ENCODE data around the gene PLOD3.
"Not testable (repeated sequence)": the region's sequence is repeated elsewhere in the genome, so short reads cannot be mapped to it uniquely, and the experiment has no call there.

Gene PLOD3

GRCh38 chr7:101210143-101210542, 7.2 kb downstream of the PLOD3 start:
- DNase-seq (ENCODE audit: low read depth in 2 of 2): no peak

DNA sequence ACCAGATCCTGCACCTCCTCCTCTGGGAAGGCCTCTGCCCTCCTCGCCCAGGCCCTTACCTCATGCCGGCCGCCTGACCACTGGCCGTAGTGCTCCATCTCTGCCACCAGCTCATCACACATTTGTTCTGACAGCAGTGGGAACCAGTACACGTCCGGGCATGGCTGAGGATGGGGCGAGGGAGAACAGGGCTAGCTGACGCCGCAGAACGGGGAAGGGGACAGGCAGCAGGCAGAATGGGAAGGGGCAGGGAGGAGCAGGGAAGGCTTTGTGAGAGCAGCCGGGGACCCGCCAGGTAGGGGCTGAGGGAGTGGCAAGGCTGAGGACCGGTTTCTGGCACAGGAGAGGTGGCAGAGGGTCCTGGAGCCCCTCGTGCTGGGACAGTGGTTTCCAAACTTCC, 8.6 kb downstream of the PLOD3 start:
- DNase-seq (ENCODE audit: low read depth in 2 of 2): no peak

- no peak for DNase-seq (ENCODE audit: low read depth in 2 of 2)
These were observed 9.9 kb downstream of the PLOD3 start for GRCh38 chr7:101207459-101207858.

DNA sequence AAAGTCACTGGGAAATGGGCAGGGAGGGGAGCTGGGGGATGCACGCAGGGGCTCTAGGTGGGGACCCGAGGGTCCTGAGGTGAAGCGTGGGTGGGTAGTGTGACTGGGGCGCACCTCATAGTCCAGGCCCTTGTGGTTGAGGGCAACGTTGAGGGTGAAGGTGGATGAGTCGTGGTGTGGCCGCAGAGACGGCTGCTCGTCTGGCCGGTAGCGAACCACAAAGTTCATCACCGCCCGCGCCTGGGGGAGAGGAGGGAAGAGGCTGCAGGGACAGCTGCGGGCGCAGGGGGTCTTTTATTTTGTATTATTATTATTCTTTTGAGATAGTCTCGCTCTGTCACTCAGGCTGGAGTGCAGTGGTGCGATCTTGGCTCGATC, 10.7 kb downstream of the PLOD3 start:
- no peak for DNase-seq (ENCODE audit: low read depth in 2 of 2)

- no peak for DNase-seq (ENCODE audit: low read depth in 2 of 2)
These were observed 11.3 kb downstream of the PLOD3 start for GRCh38 chr7:101205901-101206664.

GRCh38 chr7:101203740-101204738, 13.3 kb downstream of the PLOD3 start:
- DNase-seq (ENCODE audit: low read depth in 2 of 2): not testable (repeated sequence)

DNA sequence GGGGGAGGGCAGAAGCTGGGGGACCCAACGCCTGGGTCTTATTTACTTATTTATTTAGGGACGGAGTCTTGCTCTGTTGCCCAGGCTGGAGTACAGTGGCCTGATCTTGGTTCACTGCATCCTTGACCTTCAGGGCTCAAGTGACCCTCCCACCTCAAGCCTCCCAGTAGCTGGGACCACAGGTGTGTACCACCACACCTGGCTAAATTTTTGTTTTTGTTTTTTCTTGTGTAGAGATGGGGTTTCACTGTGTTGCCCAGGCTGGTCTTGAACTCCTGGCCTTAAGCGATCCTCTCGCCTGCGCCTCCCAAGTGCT, 14.8 kb downstream of the PLOD3 start:
- no peak for DNase-seq (ENCODE audit: low read depth in 2 of 2)

GRCh38 chr7:101201695-101202602, 15.4 kb downstream of the PLOD3 start:
- no peak for DNase-seq (ENCODE audit: low read depth in 2 of 2)

GRCh38 chr7:101200862-101201599, 16.4 kb downstream of the PLOD3 start, which contains the start of gene MOGAT3:
MOGAT3 (minus strand) TSS chr7:101201036; CDS start chr7:101200854, 182 bp downstream.
- no peak for DNase-seq (ENCODE audit: low read depth in 2 of 2)

GRCh38 chr7:101200504-101200861, 16.9 kb downstream of the PLOD3 start:
- no peak for DNase-seq (ENCODE audit: low read depth in 2 of 2)

DNA sequence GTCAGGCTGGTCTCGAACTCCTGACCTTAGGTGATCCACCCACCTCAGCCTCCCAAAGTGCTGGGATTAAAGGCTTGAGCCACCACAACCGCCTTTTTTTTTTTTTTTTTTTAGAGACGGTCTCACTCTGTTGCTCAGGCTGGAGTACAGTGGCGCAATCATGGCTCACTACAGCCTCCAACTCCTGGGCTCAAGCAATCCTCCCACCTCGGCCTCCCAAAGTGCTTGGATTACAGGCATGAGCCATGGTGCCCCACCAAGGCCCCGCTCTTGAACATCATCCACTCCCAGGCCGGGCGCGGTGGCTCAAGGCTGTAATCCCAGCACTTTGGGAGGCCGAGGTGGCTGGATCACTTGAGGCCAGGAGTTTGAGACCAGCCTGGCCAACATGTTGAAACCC, 17.9 kb downstream of the PLOD3 start:
- not testable (repeated sequence) for DNase-seq (ENCODE audit: low read depth in 2 of 2)

DNA sequence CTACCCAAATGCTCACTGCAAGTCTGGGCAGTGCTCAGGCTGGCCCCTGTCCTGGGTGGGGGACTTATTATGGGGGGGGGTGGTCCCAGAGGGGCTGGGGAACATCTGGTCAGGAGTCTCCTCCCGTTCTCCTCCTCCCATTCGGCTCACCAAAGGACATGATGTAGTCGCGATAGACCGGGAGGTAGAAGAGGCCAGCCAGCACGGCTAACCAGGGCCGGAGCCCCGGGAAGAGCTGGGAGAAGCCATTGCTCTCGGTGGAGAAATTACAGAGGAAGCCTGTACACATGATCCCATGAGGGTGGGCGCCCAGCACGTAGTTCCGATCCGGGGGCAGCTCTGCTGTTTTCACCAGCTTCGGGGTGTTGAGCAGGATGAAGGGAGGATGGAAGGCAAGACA, 18.9 kb downstream of the PLOD3 start:
- DNase-seq (ENCODE audit: low read depth in 2 of 2): no peak

DNA sequence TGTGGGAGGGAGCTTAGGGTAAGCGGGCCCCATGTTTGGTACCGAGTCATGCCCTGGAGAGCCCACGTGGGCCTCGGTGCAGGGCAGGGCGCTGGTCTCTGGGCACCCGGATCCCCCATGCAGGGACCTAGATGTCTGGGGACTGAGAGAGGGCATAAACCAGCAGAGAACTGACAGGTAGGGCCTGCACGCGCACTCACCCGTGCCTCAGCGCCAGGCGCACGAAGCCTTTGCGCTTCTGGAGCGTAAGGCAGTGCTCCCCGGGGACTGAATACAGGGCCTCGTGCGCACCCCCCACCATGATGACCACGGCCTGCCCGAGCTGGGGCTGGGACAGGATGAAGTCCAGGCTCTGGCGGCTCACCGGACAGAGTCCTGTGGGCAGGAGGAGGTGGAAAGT, 19.4 kb downstream of the PLOD3 start:
- no peak for DNase-seq (ENCODE audit: low read depth in 2 of 2)

DNA sequence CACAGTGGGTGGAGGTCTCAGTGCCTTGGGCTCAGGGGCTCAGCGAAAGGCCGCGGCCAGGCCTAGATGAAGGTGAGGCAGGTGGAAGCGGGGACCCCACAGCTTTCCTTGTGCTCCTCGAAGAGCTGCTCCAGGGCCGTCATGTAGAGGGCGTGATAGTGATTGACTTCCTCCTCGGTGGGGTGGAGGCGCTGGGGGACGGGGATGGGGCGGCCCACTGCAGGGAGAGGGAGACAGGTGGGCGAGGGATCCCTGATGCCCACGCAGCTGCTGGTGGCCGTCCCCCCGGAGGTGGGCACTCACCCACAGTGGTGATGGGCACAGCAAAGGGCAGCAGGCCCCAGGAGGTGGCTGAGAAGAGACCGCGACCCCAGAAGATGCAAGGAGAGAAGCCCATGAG, 21.5 kb downstream of the PLOD3 start:
- DNase-seq (ENCODE audit: low read depth in 2 of 2): no peak

GRCh38 chr7:101189109-101189508, 28.3 kb downstream of the PLOD3 start:
- no peak for DNase-seq (ENCODE audit: low read depth in 2 of 2)

DNA sequence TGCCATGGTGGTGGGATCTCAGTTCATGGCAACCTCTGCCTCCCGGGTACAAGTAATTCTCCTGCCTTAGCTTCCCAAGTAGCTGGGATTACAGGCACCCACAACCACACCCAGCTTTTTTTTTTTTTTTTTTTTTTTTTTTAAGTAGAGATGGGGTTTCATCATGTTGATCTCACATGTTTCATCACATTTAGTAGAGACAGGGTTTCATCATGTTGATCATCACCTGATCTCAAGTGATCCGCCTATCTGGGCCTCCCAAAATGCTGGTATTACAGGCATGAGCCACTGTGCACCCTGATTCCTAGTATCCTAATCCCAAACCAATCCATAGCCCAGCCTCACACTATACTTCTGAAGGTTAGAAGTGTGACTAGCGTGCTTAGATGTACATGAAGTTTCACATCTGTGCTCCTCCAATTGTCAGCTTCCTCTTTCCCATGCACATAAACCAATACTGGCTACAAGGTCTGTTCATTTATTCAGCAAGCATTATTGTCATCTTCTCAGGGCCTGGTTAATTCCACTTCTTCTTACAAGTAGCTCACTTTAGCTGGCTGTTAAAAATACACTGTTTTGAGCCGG, 30.4 kb downstream of the PLOD3 start:
- DNase-seq (ENCODE audit: low read depth in 2 of 2): no peak

DNA sequence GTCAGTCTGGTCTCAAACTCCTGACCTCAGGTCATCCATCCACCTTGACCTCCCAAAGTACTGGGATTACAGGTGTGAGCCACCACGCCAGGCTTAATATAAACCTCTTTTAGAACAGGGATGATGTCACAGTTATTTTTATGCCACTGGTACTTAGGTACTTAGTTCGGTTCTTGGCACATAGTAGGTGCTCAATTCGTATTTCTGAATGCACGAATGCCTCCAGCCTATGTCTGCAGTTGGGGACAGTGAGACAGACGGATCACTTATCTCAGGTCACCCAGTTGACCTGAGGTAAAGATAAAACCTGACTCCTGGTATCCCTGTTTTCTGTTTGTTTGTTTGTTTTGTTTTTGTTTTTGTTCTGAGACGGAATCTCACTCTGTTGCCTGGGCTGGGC, 31.2 kb downstream of the PLOD3 start:
- no peak for DNase-seq (ENCODE audit: low read depth in 2 of 2)

GRCh38 chr7:101185258-101185839, 32.0 kb downstream of the PLOD3 start:
- DNase-seq (ENCODE audit: low read depth in 2 of 2): no peak

DNA sequence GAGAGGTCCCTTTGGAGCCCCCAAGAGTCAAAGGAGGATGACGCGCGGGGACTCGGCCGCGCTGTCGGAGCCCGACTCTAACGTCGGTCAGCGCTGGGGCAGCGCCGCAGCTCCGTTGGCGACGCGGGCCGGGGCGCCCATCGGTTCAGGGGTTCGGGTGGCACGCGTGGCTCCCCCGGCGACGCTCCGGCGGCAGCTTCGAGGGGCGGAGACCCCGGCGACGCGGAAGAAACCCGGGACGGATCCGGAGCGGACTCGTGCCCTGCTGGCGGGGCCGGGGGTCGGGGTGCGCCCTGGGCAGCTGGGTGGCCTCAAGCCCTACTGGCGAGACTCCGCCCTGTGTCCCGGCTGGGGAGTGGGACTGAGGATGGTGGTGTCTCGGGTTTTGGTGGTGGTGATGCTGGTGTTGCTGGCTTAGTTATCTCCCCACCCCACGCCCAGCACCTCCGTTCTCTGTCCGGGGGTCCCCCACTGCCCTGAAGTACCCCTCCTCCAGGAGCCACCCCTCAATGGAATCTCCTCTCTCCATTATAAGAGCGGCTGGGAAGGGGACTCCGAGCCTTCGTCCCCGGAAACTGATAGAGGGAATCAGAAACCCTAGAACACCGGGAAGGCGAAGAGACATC, 37.1 kb downstream of the PLOD3 start, which contains the start of gene NAT16:
Gene NAT16, minus strand, starts transcription at position 164 of the 626 bp plus-strand sequence. CDS start 5,486 bp downstream, outside the sequence.
- DNase-seq (ENCODE audit: low read depth in 2 of 2): no peak

- DNase-seq (ENCODE audit: low read depth in 2 of 2): no peak
These were observed 37.7 kb downstream of the PLOD3 start for GRCh38 chr7:101179713-101180112.
